Fibroblast of skin of left biceps (primary cell): ENCODE results near the gene SAPCD2.

ENCODE experiments used
- DNase-seq, 2 experiments: peaks; one replicate each; pipeline ENCODE4 v3.0.0-alpha.2; 2013; ENCODE audit warnings: low read depth in 2 of 2

Gene SAPCD2

DNA sequence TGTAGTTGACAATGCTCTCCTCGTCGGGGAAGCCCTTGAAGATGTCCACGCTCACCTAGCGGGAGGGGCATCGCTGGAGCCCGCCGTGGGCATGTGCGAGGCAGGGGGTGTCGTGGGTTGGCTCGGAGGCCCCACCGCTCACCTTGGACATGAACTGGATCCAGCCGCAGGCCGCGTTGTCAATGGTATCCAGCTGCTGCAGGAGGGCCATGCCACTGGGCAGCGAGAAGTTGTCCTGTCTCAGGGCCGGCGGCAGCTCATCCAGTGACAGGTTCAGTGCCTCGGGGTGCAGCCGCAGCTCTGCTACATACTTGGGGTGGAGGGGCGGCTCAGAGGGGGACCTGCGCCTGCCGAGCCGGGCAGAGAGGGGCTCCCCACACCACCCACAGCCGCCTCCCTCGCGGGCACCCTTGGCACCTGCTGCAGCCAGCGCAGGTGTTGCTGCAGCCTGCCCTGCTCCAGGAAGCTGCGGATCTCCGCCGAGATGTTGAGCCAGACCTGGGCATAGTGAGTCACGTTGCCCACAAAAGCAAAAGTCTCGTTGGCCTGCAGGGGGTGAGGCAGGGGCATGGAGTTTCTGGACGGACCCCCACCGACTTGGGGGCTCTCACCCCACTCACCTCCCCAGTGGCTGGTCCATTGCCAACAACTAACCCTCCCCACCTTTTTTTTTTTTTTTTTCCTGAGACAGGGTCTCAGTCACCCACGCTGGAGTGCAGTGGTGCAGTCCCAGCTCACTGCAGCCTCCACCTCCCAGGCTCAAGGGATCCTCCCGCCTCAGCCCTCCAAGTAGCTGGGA, 51.4 kb downstream of the SAPCD2 start:
- no peak for DNase-seq

DNA sequence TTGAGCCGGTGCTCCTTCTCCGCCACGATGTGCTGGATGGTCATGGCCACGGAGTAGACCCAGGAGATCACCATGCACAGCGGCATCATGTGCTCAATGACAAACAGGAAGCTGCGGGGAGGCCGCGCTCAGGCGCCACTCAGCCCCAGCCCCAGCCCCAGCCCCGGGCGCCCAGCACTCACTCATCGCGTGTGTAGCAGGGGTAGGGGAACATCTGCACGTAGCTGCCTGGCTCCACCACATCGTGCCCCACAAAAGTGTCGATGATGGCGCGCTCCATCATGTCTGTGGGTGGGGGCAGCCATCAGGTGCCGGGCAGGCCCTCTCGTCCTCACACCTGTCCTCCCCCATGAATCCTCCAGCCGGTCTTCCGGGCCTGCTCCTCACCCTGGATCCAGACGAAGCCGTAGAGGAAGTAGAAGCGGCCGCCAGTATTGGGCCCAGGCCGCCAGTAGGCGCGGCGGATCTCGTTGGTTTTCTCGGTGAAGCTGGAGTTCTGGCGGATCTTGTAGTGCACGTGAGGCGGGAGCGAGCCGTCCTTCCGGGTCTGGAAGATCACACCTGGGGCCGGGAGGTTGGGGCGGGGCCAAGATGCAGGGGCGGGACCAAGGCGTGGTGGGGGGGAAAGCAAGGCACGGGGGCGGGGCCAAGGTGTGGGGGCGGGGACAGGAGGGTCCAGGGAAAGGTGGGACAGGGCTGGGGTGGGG, 52.4 kb downstream of the SAPCD2 start:
- no peak for DNase-seq

DNA sequence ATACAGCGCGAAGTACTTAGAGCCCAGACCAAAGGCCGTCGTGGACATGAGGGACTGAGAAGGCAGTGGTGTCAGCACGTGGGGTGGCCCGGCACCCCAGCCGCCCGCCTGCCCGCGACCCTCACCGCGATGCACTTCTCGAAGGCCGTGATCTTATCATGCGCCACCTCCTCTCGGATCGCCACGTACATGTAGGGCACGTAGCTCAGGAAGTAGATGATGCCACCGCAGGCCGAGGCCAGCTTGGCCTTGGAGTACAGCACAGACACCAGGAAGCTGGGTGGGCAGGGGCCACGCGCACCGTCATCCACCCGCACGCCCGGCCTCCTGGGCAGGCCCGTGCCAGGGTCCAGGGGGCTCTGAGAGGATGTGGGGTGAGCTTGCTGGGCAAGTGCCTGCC, 53.3 kb downstream of the SAPCD2 start:
- DNase-seq: no peak

DNA sequence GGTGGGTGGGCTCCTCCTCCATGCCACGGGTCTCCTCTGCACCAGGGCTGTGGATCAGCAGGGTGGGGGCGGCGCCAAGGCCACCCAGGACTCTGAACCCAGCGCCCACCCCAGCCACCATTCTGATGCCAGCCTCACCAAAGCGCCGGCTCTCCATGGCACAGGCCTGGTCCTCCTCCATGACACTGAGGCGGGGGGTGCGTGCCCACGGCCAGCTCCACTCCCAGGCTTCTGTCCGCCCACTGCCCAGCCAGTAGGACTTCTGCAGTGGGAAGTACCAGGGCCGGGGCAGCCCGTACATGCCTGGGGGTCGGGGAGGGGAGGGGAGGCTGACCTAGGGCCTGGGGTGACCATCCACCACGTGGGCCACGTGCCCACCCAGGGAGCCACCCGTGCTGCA, 53.9 kb downstream of the SAPCD2 start:
- no peak for DNase-seq

DNA sequence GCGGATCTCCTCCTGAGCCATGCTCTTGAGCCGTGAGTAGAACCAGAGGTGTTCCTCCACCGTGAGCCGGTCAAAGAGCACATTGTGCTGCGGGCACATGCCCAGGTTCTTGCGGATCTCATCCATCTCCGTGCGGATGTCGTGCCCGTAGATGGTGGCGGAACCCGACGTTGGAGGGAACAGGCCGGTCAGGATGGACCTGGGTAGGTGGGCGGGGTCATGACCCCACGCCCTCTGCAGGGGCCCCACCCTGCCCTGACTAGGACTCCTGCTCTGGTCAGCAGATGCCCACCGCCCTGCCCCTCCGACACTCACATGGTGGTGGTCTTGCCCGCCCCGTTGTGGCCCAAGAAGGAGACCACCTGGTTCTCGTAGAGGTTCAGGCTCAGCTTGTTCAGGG, 54.4 kb downstream of the SAPCD2 start:
- no peak for DNase-seq

- DNase-seq: no peak
Observed at GRCh38 chr9:137015540-137015930, 54.8 kb downstream of the SAPCD2 start.

DNA sequence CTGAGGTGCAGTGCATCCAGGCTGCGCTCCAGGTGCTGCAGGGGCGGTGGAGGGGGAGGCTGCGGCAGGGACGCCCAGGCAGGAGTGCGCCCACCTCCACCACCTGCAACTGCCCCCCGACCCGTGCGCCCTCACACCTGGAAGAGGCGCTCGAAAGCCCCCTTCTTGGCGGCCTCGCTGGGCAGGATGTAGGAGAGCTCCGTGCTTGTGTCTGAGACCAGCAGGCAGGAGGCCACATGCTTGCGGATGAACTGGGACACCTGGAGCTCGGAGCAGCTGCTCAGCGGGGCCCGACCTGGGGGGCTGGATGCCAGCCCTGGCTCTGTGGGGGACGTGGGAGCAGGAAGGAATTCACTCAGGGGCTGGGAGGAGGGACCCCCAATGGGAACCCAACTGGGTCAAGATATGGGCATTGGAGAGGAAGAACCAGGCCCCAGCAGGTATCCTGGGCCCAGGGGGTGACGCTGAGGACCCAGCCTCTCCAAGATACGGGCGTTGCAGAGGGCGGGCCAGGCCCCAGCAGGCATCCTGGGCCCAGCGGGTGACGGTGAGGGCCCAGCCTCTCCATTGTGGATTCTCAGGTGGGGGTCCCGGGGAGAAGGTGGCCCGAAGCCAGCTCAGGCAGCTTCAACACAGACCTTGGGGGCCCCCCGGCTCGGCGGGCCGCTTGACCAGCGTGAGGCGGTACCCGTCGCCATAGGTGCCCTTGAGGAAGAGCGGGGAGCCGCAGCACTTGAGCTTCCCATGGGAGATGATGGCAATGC, 55.4 kb downstream of the SAPCD2 start:
- no peak for DNase-seq

GRCh38 chr9:137014166-137014565, 56.2 kb downstream of the SAPCD2 start:
- no peak for DNase-seq

DNA sequence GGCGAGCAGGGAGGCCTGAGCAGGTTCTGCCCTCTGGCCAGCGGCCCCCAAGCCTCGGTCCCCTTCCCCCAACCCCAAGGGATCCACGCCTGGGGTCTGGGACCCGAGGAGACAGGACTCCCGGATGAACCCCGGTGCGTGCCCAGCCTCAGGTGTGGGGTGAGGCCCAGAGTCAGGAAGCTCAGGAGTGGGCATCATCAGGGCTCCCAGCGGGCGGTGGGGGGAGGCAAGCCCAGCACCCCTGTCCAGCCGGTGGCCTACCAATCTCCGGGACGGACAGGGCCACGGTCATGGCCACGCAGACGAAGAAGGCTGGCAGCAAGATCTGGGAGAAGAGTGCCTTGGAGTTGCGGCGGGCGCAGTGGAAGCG, 56.8 kb downstream of the SAPCD2 start:
- no peak for DNase-seq

GRCh38 chr9:137012694-137013570, 57.4 kb downstream of the SAPCD2 start:
- DNase-seq: no peak
